HL-60/S4 treated with phorbol 12-myristate 13-acetate at 8.2 ng/mL for 4 days and 3 days (cell line): ENCODE measurements around the gene AMBP.

Source experiments
- in situ Hi-C: fragments of 300-500 bp; cut with MboI; formaldehyde crosslinking; loops from 2 replicates; pipeline ENCODE4 v1.15.0; 2022; ENCODE audit warnings: low sequenced_read_pairs

The AMBP gene

GRCh38 chr9:114078021-114078780, at the start of gene AMBP:
TSS of gene AMBP (minus strand) at chr9:114078300. CDS start at chr9:114078209, 91 bp downstream.
- in situ Hi-C loops, result loop anchor here (25.0 kb wide), 1 partner anchor 209 kb away; no protein-coding TSS in a partner anchor

- in situ Hi-C loops, result no loop called here
Observed at GRCh38 chr9:114126247-114127060, 48.4 kb upstream of the AMBP start.

GRCh38 chr9:114125476-114126013, 47.4 kb upstream of the AMBP start:
- in situ Hi-C loops, result no loop called here

DNA sequence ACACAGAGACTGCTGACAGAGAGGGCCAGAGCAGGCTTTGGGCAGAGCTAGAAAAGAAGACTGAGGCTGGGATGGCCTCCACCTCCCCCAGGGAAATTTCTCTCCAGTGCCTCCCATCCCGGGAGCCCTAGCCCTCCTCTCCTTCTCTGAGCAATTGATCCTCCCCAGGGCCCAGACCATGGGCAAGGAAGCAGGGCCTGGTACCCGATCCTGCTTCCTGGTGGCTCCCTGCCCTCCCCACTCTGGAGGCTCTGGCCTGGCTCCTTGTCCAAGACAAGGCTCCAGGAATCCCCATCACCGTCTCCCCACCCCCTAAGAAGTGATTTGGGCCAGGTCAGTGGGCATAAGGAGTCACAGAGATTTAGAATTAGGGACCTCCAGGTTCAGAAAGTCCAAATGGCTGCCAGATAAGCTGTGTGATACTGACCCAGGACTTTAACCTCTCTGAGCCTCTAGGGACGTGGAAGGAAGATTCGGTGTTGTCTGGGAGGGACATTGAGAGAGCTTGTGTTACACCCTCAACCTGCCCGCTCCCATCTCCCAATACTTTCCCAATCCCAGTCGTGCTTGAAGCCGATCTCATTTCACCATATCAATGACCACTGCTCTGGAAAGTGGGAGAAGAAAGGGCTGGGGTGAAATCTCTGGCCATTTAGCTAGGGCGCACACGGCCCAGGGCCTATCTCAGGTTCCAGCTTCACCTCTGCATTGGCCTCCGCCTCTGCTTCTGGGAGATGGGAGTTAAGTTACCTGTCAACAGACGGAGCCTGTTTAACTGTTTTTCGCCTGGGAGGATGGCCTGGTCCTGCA, 46.8 kb upstream of the AMBP start:
- in situ Hi-C loops, result no loop called here

- in situ Hi-C loops, result no loop called here
Observed at GRCh38 chr9:114124138-114124537, 46.0 kb upstream of the AMBP start.

DNA sequence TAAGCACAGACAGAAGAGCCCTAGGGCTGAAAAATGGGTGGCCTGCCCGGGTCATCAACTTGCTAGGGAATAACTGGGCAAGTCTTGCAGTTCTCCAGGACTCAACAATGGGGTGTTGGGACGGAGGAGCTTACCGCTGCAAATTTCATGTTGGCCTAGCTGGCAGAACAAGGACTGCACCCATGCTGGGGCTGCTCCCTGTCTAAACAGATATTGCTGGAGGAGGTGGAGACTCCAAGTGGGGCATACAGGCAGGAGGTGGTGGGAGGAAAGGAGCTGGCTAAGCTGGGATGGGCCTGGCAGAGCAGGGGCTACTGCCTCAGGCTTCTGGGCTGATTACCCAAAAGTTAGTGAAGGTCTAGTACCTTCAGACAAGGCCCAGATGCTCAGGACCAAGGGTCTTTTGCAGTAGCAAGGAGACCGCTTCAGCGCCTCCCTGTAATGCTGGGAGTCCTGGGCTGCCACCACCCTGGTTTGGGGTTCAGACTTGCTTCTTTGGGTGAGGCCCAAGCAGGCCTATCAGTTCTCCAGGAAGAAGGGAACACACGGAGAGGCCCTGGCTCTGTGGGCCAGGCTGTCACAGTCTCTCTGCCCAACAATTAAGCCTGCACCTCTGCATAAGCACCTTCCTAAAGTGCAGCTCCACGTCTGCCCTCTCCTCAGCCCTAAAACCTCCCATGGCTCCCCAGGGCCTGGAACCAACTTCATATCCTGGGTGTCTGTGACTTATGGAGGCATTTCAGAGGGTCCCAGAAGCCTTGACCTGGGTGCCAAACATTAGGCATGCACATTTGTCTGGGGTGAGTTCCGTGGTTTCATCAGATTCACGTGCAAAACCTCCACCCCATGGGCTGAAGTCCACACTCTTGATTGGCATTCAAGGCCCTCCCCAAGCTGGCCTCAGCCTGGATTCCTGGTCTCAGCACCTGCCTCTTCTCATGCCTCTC, 45.2 kb upstream of the AMBP start:
- in situ Hi-C loops, result no loop called here

DNA sequence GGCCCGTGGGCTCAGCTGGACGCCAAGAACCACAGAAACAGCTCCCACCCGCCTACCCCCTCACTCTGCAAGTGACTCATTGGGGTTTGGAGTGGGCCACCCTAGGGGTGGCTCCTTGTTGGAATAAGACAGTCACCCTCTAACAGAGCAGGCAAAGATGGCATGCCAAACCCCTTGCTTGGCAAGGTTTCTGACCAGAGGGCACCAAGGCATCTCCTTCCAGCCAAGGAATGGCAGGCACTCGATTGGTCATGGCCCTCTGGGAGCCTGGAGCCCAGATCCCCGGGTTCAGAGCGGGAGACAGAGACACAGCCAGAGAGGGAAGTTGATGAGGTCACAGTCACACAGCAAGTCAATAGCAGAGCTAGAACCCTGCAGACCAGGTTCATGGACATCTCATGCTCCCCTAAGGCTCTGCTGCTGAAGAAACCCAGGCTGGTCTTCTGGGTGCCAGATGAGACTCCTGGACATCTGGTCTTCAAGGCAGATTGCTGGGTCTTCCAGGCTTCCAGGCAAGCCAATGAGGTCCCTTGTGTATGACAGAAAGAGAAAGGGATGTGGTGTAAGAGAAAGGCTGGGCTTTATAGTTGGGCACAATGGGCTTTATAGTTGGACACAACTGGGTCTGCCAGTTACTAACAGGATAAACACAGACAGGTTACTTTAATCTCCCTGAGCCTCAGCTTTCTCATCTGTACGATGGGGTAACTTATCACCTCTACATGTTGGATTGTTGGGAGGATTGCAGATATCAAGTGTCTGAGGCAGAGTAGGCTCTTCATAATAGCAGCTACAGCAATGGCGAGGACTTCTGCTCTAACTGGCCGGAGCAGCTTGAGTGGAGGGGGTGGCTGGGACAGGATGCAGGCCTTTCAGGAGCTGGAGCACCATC, 44.3 kb upstream of the AMBP start:
- in situ Hi-C loops, result no loop called here

GRCh38 chr9:114121227-114122135, 43.4 kb upstream of the AMBP start:
- in situ Hi-C loops, result no loop called here

DNA sequence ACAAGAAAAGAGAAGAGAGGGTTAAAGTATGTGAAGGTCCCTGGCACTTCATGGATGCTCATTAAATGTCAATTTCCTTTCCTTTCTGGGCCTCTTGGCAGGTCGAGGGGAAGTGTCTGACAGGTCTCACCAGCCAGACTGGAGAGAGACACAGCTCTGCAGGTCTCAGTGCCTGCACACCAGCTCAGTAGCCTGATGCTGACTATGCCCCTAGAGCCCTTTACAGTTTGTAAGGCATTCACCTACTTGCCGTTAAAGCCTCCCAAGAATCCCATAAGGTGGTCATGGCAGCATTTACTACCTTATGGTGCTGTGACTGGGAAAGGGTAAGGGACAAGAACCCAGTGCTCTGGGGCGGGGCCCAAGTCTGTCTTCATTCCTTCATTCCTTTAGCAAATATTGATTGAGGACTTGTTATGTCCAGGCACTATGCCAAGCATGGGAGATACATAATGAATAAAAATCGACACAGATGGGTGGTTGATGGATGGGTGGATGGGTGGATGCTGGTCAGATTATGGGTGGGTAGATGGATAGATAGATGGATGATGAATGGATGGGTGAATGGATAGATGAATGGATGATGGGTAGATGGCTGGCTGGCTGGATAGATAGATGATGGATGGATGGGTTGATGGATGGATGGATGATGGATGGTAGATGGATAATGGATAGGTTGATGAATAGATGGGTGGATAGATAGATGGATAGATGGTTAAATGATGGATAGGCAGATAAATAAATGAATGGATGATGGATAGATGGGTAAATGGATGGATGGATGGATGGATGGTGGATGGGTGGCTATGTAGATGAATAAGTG, 42.3 kb upstream of the AMBP start:
- in situ Hi-C loops, result no loop called here

- in situ Hi-C loops, result no loop called here
Observed at GRCh38 chr9:114119242-114120191, 41.4 kb upstream of the AMBP start.

DNA sequence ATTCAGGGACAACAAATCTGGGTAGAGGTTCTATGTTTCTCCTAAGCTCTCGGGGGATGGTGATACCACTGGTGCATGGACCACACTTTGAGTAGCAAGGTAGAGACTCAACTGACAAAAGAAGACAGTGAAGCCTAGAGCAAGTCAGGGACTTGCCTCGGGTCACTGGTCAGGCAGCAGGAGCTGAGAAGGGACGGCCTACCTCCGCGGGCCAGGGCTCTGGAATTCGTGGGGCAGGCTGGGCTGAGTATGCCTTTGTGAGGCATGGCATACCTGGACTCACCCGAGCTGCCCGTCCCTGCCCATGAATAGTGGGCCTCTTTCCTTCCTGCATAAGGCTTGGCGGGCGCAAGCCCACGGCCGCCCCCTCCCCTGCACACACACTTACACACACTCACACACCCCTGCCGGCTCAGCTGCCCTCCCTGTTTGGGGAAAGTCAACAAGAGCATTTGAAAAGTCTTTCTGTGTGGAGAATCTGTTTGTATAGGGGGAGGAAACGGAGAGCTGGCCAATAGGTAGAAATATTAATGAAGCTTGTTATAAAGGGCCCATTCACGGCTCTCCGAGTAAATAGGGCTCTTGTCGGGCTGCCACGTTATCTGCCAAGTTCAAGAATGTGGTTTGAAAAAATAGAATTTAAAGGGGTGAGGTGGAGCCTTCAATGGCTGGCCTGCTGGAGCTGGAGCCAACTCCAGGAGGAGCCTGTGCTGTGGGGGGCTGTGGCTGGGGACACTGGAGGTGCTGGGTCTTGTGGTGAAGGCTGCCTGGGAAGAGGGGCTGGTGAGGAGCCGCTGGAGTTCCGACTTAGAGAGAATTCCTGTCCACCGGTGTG, 40.1 kb upstream of the AMBP start:
- in situ Hi-C loops, result no loop called here

DNA sequence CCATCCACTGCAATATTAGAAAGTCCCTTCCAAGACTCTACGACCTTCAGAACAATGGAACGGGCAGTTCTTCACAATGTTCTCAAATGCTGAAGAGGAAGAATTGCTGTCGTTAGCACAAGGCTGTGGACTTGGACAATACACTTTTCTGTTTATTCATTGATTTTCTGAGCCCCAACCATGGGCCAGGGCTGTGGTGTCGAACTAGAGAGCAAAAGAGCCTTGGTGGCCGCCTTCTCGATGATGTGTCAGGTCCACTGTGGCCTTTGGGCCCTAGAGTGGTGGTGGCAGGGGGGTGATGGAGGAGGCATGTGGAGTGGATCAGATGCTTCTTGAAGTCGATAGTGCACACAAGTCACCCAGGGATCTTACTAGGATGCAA, 39.5 kb upstream of the AMBP start:
- in situ Hi-C loops, result no loop called here

DNA sequence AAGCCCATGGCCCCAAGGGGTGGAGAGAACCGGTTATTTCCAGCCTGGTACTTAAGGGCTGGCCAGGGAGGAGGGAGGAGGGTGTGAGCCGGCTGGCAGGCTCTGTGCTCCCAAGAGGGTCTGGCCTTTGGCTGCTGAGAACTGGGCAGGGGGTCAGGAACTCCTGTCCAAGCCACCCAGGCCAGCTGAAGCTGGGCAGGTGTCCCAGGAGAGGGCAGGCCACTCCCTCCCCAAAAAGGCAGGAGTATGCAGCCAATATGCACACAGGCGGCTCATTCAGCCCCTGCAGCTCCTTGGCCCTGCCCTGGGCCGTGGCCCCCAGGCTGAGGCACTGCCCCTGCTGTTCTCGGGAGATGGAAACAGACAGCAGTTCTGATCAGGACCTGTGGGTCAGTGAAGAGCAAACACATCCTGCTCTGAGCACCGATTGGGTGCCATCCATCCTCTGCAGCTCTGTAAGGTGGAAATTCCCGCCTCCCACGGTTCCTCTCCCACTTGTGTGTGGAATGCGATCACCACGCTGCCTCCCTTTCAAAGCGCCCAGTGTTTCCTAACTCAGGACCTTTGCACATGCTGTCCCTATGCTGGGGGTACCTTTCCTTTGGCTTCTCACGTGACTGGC, 38.1 kb upstream of the AMBP start:
- in situ Hi-C loops, result no loop called here

DNA sequence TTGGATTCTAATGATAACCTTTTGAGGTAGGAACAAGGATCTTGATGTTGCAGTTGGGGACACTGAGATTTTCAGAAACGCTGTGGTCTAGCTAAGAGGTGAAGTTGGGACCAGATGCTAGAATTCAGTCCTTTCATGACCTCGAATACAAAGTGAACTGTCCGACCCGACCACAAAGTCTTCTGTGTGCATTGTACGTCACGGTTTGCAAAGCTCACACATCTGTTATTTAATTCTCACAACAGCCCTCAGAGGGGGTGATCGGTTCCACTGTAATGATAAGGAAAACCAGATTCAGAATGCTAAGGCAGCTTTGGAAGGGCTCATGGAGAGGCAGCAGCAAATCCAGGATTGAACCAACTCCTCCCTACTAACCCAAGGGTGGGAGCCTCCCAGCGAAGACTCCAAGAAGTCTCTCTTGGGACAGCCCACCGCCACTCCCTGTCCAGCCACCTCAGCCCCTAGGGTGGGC, 37.6 kb upstream of the AMBP start:
- in situ Hi-C loops, result no loop called here

DNA sequence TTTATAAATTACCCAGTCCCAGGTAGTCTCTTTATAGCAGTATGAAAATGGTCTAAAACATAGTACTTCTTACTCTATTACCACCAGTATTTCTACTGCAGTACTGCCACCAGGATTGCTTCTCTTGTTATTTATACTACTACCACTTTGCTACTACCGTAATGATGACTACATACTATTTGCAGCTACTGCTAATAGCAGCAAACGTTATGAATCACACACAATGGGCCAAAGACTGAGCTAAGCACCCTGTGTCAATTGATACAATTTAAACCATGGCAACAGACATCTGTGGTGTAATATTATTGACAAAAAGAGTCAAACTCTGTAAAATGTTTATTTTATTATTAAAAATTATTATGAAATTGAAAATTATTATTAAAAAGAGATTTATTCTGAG, 36.3 kb upstream of the AMBP start:
- in situ Hi-C loops, result no loop called here
